ENCODE data around the gene BLCAP.

- TF ChIP-seq GABPA (IDR thresholded peaks at IDR 0.05 in 1 of 2, conservative IDR thresholded peaks at IDR 0.05 in 1 of 2) (no peak), RAD21 (IDR thresholded peaks at IDR 0.05) (no peak), CTCF (IDR thresholded peaks at IDR 0.05; ENCODE audit: low read depth, low read length, missing input control) (no peak), SP1 (IDR thresholded peaks at IDR 0.05) (no peak), TAF1 (conservative IDR thresholded peaks at IDR 0.05) (no peak), JUND (IDR thresholded peaks at IDR 0.05) (no peak), MAX (IDR thresholded peaks at IDR 0.05) (no peak), REST (IDR thresholded peaks at IDR 0.05) (no peak)
These were observed 40.3 kb upstream of the BLCAP start for GRCh38 chr20:37567671-37568588.

Data from liver (tissue), 3 donors.